Thoracic aorta (tissue), 2 donors: Measurements from ENCODE around the gene UPK2. TPM values are rescaled to one million over a fixed set of nuclear protein-coding genes. Genes with fewer than 3 reads are reported as not detected.
A peak's percentile ranks its signal among the peaks of the same experiment; 100 is the strongest.

Source experiments
- ATAC-seq: fragments of 150-250 bp; one replicate; pipeline ENCODE4 v1.8.0; 2017; ENCODE audit warnings: low read depth; ENCODE audit not compliant: insufficient number of reproducible peaks, low FRiP score
- DNase-seq: peaks from one replicate; pipeline ENCODE4 v3.0.0-alpha.2; 2020; ENCODE audit warnings: low spot score
- H3K27ac ChIP-seq, 2 donors: fragments of 200-600 bp; sonication (generic); 1 replicate in 1 of 2; 2 replicates in 1 of 2; pipeline ENCODE4 v1.5.1; 2016; ENCODE audit warnings: mild to moderate bottlenecking in 2 of 2, moderate library complexity in 2 of 2
- H3K27me3 ChIP-seq: fragments of 200-600 bp; sonication (generic); replicated peaks from 2 replicates; pipeline ENCODE4 v1.6.0; 2016; ENCODE audit warnings: mild to moderate bottlenecking; ENCODE audit not compliant: insufficient read depth
- H3K36me3 ChIP-seq: fragments of 200-600 bp; sonication (generic); one replicate; pipeline ENCODE4 v1.5.1; 2016
- H3K4me1 ChIP-seq, 2 donors: fragments of 200-600 bp; sonication (generic); 1 replicate in 1 of 2; 2 replicates in 1 of 2; pipeline versions ENCODE4 v1.5.1 to v1.6.0; 2016; ENCODE audit warnings: low read depth in 2 of 2, mild to moderate bottlenecking in 1 of 2; ENCODE audit not compliant: control insufficient read depth in 1 of 2
- H3K4me3 ChIP-seq: fragments of 200-600 bp; sonication (generic); 2 replicates; pipeline ENCODE4 v1.5.1; 2016; ENCODE audit warnings: mild to moderate bottlenecking
- H3K9me3 ChIP-seq: fragments of 200-600 bp; sonication (generic); 2 replicates; pipeline ENCODE4 v1.5.1; 2016
- CTCF ChIP-seq: fragments of 200-600 bp; sonication (generic); IDR thresholded peaks from one replicate; pipeline ENCODE4 v1.5.1; 2019; ENCODE audit warnings: antibody characterized with exemption
- total RNA-seq, 2 donors: library from RNA; depleted of rRNA; stranded (reverse); fragments of >200 nt; gene quantifications; one replicate each; pipeline versions ENCODE4 v1.1.0 to v1.2.3, GENCODE V29; 2016

Gene UPK2
- total RNA-seq, 2 donors from 2014 or later: not detected

- H3K27ac ChIP-seq: peak overlapping the region; percentile 86 to 87
- no peaks in the 10 kb centered on the region for H3K27me3 ChIP-seq
- no peak for ATAC-seq
- no peaks in the 10 kb centered on the region for H3K9me3 ChIP-seq
- H3K36me3 ChIP-seq: peaks cover 18% of the 10 kb centered on the region
- DNase-seq: no peak
- peak overlapping the region; percentile 92 for H3K4me3 ChIP-seq
- peaks cover 8 to 26% of the 10 kb centered on the region in 2 donors for H3K4me1 ChIP-seq
- TF ChIP-seq CTCF: no peak
Measured at GRCh38 chr11:118998822-118999221, 42.7 kb downstream of the UPK2 start.

- no peak for DNase-seq
- H3K4me3 ChIP-seq: no peak overlapping the region
- H3K4me1 ChIP-seq: peaks cover 8 to 26% of the 10 kb centered on the region in 2 donors
- no peaks in the 10 kb centered on the region for H3K9me3 ChIP-seq
- H3K27ac ChIP-seq: no peak overlapping the region
- ATAC-seq: no peak
- no peak for TF ChIP-seq CTCF
- H3K36me3 ChIP-seq: peaks cover 21% of the 10 kb centered on the region
- H3K27me3 ChIP-seq: no peaks in the 10 kb centered on the region
Measured at GRCh38 chr11:119000906-119001305, 44.8 kb downstream of the UPK2 start.

- H3K27ac ChIP-seq: no peak overlapping the region
- no peak for DNase-seq
- H3K4me3 ChIP-seq: no peak overlapping the region
- H3K4me1 ChIP-seq: no peaks in the 10 kb centered on the region
- H3K36me3 ChIP-seq: peaks cover 52% of the 10 kb centered on the region
- TF ChIP-seq CTCF: no peak
- H3K9me3 ChIP-seq: no peaks in the 10 kb centered on the region
- H3K27me3 ChIP-seq: no peaks in the 10 kb centered on the region
- ATAC-seq: no peak
Measured at GRCh38 chr11:119006656-119007055, 50.6 kb downstream of the UPK2 start.

Other genes starting within 250 kb of the UPK2 start
- gene DDX6, start 165.1 kb upstream of the UPK2 start, total RNA-seq: 100 to 1,000 TPM in 1 of 2 donors, 10 to 100 TPM in 1; 77.2 to 161 TPM
- gene CXCR5, start 72.4 kb upstream of the UPK2 start, total RNA-seq: not detected
- 10 to 100 TPM; 28.6 to 68.8 TPM for gene BCL9L, start 30.4 kb upstream of the UPK2 start, total RNA-seq
- not detected for gene FOXR1, start 15.5 kb downstream of the UPK2 start, total RNA-seq
- gene CENATAC, start 41.8 kb downstream of the UPK2 start, total RNA-seq: 100 to 1,000 TPM in 1 of 2 donors, 10 to 100 TPM in 1; 63.5 to 128 TPM
- gene RPS25, start 62.0 kb downstream of the UPK2 start, total RNA-seq: 100 to 1,000 TPM; 672 to 840 TPM
- 10 to 100 TPM; 58.2 to 63.0 TPM for gene TRAPPC4, start 62.5 kb downstream of the UPK2 start, total RNA-seq
- 10 to 100 TPM; 12.5 to 15.0 TPM for gene SLC37A4, start 74.6 kb downstream of the UPK2 start, total RNA-seq
- 100 to 1,000 TPM in 1 of 2 donors, 10 to 100 TPM in 1; 94.1 to 140 TPM for gene HYOU1, start 100.9 kb downstream of the UPK2 start, total RNA-seq
- gene VPS11, start 111.5 kb downstream of the UPK2 start, total RNA-seq: 10 to 100 TPM; 32.0 to 35.3 TPM
- gene HMBS, start 128.6 kb downstream of the UPK2 start, total RNA-seq: 10 to 100 TPM in 1 of 2 donors, 1 to 10 TPM in 1; 5.7 to 27.2 TPM
- gene DPAGT1, start 145.6 kb downstream of the UPK2 start, total RNA-seq: 10 to 100 TPM; 21.4 to 44.3 TPM
- gene C2CD2L, start 151.0 kb downstream of the UPK2 start, total RNA-seq: 10 to 100 TPM; 10.0 to 13.4 TPM
- gene HINFP, start 165.3 kb downstream of the UPK2 start, total RNA-seq: 10 to 100 TPM; 13.4 to 34.7 TPM
- 1 to 10 TPM in 1 of 2 donors, not detected in 1; 1.6 TPM for gene ABCG4, start 192.8 kb downstream of the UPK2 start, total RNA-seq
- gene NLRX1, start 212.4 kb downstream of the UPK2 start, total RNA-seq: 10 to 100 TPM; 18.9 to 20.2 TPM
- gene NHERF4, start 229.2 kb downstream of the UPK2 start, total RNA-seq: under 1 TPM in 1 of 2 donors, not detected in 1; 0.41 TPM